ENCODE results near the gene RD3L.
"Not testable (repeated sequence)": the region's sequence is repeated elsewhere in the genome, so short reads cannot be mapped to it uniquely, and the experiment has no call there.

GRCh38 chr14:103921855-103922200 lies 20.5 kb downstream of the RD3L start:
- TF ChIP-seq CTCF, POLR2A (IDR thresholded peaks at IDR 0.05): not testable (repeated sequence)
